AG10803 (cell line): ENCODE results near the gene SCN5A.

Source experiments
- DNase-seq: peaks from one replicate; pipeline ENCODE4 v3.0.0; 2010; ENCODE audit warnings: low read depth
- H3K4me3 ChIP-seq: 2 replicates; pipeline ENCODE4 v1.5.1; 2011; ENCODE audit warnings: mild to moderate bottlenecking, low read length, control low read depth
- CTCF ChIP-seq: conservative IDR thresholded peaks from 2 replicates; pipeline ENCODE4 v1.5.1; 2011; ENCODE audit warnings: mild to moderate bottlenecking, low read length, control low read depth, inconsistent platforms

The SCN5A gene

GRCh38 chr3:38585791-38586420 lies 63.6 kb downstream of the SCN5A start:
- no peak for TF ChIP-seq CTCF
- DNase-seq: no peak
- no peak overlapping the region for H3K4me3 ChIP-seq

GRCh38 chr3:38583688-38584087 lies 65.8 kb downstream of the SCN5A start:
- no peak for TF ChIP-seq CTCF
- no peak for DNase-seq
- no peak overlapping the region for H3K4me3 ChIP-seq

DNA sequence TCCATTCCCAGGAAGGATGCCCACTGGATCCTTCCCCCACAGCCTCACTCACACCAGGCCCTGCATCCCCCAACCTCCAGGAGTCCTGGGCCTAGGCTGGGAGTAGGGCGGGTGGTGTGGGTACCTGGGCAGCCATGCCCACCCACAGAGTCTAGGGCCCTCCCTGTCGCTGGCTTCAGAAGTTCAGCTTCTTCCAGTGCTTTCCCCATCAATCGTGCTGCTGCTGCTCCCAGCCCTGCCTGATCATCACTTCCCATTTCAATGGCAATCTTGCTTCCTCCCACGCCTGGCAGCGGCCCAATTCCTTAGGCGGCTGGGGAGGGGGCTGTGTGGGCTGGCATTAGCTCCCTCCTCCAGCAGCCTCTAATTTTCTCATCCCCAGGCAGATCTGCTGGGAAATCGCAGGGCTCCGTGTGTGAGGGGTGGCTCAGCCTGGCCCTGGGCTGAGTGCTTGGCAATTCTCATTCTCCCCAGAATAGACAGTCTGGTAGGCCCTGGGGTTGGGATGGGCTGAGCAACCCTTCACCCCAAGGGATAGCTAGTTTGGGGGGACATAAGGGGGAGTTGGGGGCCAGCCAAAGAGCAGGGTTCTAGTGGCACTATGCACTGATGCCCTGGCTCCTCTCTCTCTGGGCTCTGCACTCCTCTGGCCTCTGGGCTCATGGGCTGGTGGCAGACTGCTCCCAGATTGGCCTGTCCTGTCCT lies 66.4 kb downstream of the SCN5A start:
- DNase-seq: no peak
- no peak for TF ChIP-seq CTCF
- H3K4me3 ChIP-seq: no peak overlapping the region

DNA sequence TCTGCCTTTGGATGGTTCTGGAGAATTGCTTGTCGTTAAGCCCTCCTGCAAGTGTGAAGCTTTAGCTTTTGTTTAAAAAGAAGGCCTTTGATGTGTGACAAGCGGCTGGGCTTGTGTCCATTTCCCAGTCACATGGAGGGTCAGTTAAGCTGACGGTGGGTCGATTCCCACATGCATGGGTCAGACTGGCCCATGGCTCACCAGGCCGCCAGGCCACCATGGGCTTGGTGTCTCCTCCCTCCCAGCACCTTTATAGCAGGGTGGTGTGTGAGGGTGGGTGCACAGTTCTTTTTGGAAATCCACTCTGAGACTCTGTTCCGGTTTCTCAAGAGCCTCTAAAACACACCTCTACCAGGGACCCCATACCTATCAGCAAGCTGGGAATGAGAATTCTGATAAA lies 67.2 kb downstream of the SCN5A start:
- DNase-seq: no peak
- no peak overlapping the region for H3K4me3 ChIP-seq
- no peak for TF ChIP-seq CTCF

- TF ChIP-seq CTCF: no peak
- no peak for DNase-seq
- no peak overlapping the region for H3K4me3 ChIP-seq
Measured at GRCh38 chr3:38581774-38582173, 67.7 kb downstream of the SCN5A start.

DNA sequence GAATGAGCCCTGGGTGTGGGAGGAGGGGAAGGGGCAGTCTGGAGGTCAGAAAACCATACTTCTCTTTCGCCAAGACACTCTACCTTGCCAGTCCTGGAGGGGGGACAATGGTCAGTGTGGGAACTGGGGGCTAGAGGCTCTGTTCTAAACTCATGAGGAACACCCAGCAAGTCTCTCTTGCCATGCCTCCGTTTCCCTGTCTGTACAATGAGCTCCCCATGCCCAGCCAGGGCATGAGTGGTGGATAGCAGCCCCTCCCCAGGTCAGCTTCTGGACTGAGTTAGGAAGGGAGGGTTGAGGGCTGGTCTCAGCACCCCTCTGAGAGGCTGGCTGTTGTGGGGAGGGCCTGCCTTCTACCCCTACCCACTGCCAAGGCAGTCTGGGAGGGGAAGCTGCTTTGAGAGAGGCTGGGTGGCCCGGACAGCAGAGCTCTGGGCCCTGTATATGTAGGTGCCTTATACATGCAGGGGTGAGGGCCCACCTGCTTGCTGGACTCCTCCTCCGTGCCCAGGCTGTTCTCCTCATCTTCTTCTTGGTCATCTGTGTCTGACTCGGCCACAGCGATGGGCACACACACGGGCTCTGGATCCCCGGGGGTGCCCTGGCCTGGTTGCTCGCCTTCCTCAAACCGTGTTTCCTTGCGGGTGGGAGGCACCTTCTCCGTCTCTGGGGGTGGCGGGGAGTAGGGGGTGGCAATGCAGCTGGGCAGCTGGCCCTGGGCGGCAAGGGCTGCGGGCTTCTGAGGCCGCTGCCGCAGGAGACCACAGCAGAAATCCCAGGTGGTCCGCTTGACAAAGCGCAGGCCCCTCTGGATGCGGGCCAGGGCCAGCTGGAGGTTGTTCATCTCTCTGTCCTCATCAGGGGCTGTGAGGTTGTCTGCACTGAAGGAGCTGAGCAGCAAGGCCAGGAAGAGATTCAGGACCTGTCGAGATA lies 68.8 kb downstream of the SCN5A start:
- no peak overlapping the region for H3K4me3 ChIP-seq
- no peak for TF ChIP-seq CTCF
- no peak for DNase-seq
